HCT116 (cell line): Measurements from ENCODE around the gene TCF7. TPM values are rescaled to one million over a fixed set of nuclear protein-coding genes. Genes with fewer than 3 reads are reported as not detected.

Experiments used
- ATAC-seq: fragments of 200-7000 bp; cut with Tn5 transposase; 2 replicates; pipeline ENCODE4 v1.9.1; 2020; ENCODE audit warnings: mild to moderate bottlenecking, moderate library complexity
- BruUV-seq: library from RNA; stranded (reverse); fragments of 400-500 nt; replicated peaks from 2 replicates; lab custom pipeline; 2021; lab: Mats Ljungman, UMichigan
- CTCF ChIA-PET: fragments of 300-600 bp; sonication (Branson Sonifier 250); formaldehyde crosslinking; loops from one replicate; lab custom pipeline; 2021; ENCODE audit warnings: antibody characterized with exemption; lab: Charles Lee
- POLR2A ChIA-PET: fragments of 300-600, 350-600 bp; sonication (Branson Sonifier 250); formaldehyde crosslinking; loops from one replicate; lab custom pipeline; 2021; ENCODE audit warnings: antibody characterized with exemption; lab: Charles Lee
- RAD21 ChIA-PET, 2 experiments: fragments of 300-600 bp; sonication (Branson Sonifier 250); formaldehyde crosslinking; loops; one replicate each; lab custom pipeline; 2023; ENCODE audit warnings: low total read pairs in 2 of 2; ENCODE audit not compliant: uncharacterized antibody in 2 of 2, unreplicated experiment in 2 of 2, low non-redundant PET in 1 of 2; lab: Charles Lee
- DNase-seq: peaks from one replicate; pipeline ENCODE4 v3.0.0-alpha.2; 2010; ENCODE audit warnings: low read depth, low spot score
- H2AFZ ChIP-seq: fragments of 200-600 bp; shearing (Covaris generic), sonication (generic); 2 replicates; pipeline ENCODE4 v1.6.1; 2017; ENCODE audit warnings: low read depth, mixed run types, mixed read lengths, antibody characterized with exemption, low read length; ENCODE audit not compliant: poor library complexity, severe bottlenecking
- H3K27ac ChIP-seq: 2 replicates; pipeline ENCODE4 v1.5.1; 2012; ENCODE audit warnings: low read depth, low read length
- H3K27me3 ChIP-seq: fragments of 200-600 bp; sonication (generic); 2 replicates; pipeline ENCODE4 v1.6.1; 2016; ENCODE audit warnings: mixed run types, low read length, mixed read lengths; ENCODE audit not compliant: insufficient read depth
- H3K36me3 ChIP-seq, 2 experiments: fragments of 200-500 bp in 1 of 2; fragments of 200-600 bp in 1 of 2; sonication (Bioruptor generic) in 1 of 2; sonication (generic) in 1 of 2; 2 replicates each; pipeline versions ENCODE4 v1.5.1 to v1.6.1; 2014 to 2016; ENCODE audit warnings: low read length in 2 of 2, inconsistent platforms in 1 of 2, mixed read lengths in 1 of 2, mixed run types in 1 of 2; ENCODE audit not compliant: insufficient read depth in 2 of 2, control insufficient read depth in 1 of 2
- H3K4me1 ChIP-seq, 2 experiments: fragments of 200-600 bp in 1 of 2; sonication (generic) in 1 of 2; 2 replicates each; pipeline versions ENCODE4 v1.5.1 to v1.6.1; 2012 to 2017; ENCODE audit warnings: low read length in 2 of 2, inconsistent platforms in 1 of 2, mild to moderate bottlenecking in 1 of 2, mixed read lengths in 1 of 2, mixed run types in 1 of 2, moderate library complexity in 1 of 2; ENCODE audit not compliant: insufficient read depth in 2 of 2, control insufficient read depth in 1 of 2
- H3K4me2 ChIP-seq: fragments of 200-600 bp; sonication (generic); 2 replicates; pipeline ENCODE4 v1.6.1; 2017; ENCODE audit warnings: mixed run types, low read length, mixed read lengths
- H3K4me3 ChIP-seq, 2 experiments: fragments of 200-600 bp in 1 of 2; sonication (generic) in 1 of 2; replicated peaks in 1 of 2; 2 replicates each; pipeline ENCODE4 v1.5.1; 2011 to 2016; ENCODE audit warnings: low read length in 2 of 2, control low read depth in 1 of 2, low read depth in 1 of 2, mild to moderate bottlenecking in 1 of 2, mixed read lengths in 1 of 2, mixed run types in 1 of 2
- H3K79me2 ChIP-seq: fragments of 200-600 bp; sonication (generic); 2 replicates; pipeline ENCODE4 v1.6.1; 2017; ENCODE audit warnings: mild to moderate bottlenecking, mixed run types, low read length, moderate library complexity, mixed read lengths; ENCODE audit not compliant: insufficient read depth
- H3K9ac ChIP-seq: fragments of 200-600 bp; sonication (generic); 2 replicates; pipeline ENCODE4 v1.6.1; 2016; ENCODE audit warnings: low read length, mixed read lengths
- H3K9me2 ChIP-seq: fragments of 200-600 bp; sonication (generic), shearing (Covaris generic); 2 replicates; pipeline ENCODE4 v1.6.1; 2017; ENCODE audit warnings: mixed run types, mild to moderate bottlenecking, moderate library complexity; ENCODE audit not compliant: insufficient read depth
- H3K9me3 ChIP-seq, 2 experiments: fragments of 200-500 bp in 1 of 2; fragments of 200-600 bp in 1 of 2; sonication (Bioruptor generic) in 1 of 2; sonication (generic) in 1 of 2; 2 replicates each; pipeline ENCODE4 v1.6.1; 2014 to 2017; ENCODE audit warnings: low read length in 2 of 2, mixed read lengths in 2 of 2, inconsistent platforms in 1 of 2, low read depth in 1 of 2, mild to moderate bottlenecking in 1 of 2, mixed run types in 1 of 2, moderate library complexity in 1 of 2; ENCODE audit not compliant: control insufficient read depth in 1 of 2, insufficient read depth in 1 of 2
- H4K20me1 ChIP-seq: fragments of 200-600 bp; sonication (generic), shearing (Covaris generic); 2 replicates; pipeline ENCODE4 v1.6.1; 2017; ENCODE audit warnings: mixed run types, mild to moderate bottlenecking, moderate library complexity; ENCODE audit not compliant: insufficient read depth
- EGR1 ChIP-seq: IDR thresholded peaks from 2 replicates; pipeline ENCODE4 v1.6.1; 2012; ENCODE audit warnings: low read depth
- ELF1 ChIP-seq: IDR thresholded peaks from 2 replicates; pipeline ENCODE4 v1.6.1; 2012; ENCODE audit warnings: low read depth, borderline replicate concordance
- EZH2phosphoT487 ChIP-seq: fragments of 200-600 bp; IDR thresholded peaks from 2 replicates; pipeline ENCODE4 v1.6.1; 2018; ENCODE audit warnings: antibody characterized with exemption, borderline replicate concordance
- JUND ChIP-seq: IDR thresholded peaks from 2 replicates; pipeline ENCODE4 v1.6.1; 2012
- SP1 ChIP-seq: IDR thresholded peaks from 2 replicates; pipeline ENCODE4 v1.6.1; 2012; ENCODE audit warnings: low read depth
- SRF ChIP-seq: IDR thresholded peaks from 2 replicates; pipeline ENCODE4 v1.6.1; 2012; ENCODE audit warnings: low read depth
- TCF7L2 ChIP-seq: IDR thresholded peaks from 2 replicates; pipeline ENCODE4 v1.7.0; 2011; ENCODE audit warnings: borderline replicate concordance, inconsistent platforms; ENCODE audit not compliant: insufficient read depth, insufficient read length; ENCODE audit errors: extremely low read depth
- intact Hi-C: fragments of 100-400 bp; cut with micrococcal nuclease; formaldehyde crosslinking; loops from 2 replicates; pipeline ENCODE4 v1.10.0; 2022
- total RNA-seq: library from RNA; stranded (reverse); gene quantifications from one replicate; pipeline ENCODE4 v1.2.1, GENCODE V29; 2021; ENCODE audit not compliant: unreplicated experiment
- TF ChIP-seq, protein P1 (sequence below): IDR thresholded peaks from 2 replicates; pipeline ENCODE4 v1.6.1; 2012; ENCODE audit warnings: low read depth
- TF ChIP-seq, protein P2 (sequence below), 3 experiments: fragments of 200-600 bp in 1 of 3; sonication (generic) in 1 of 3; IDR thresholded peaks in 2 of 3; conservative IDR thresholded peaks in 1 of 3; 2 replicates each; pipeline ENCODE4 v1.5.1; 2012 to 2017; ENCODE audit warnings: low read depth in 2 of 3, low read length in 2 of 3, antibody characterized with exemption in 1 of 3, borderline replicate concordance in 1 of 3, control low read depth in 1 of 3, mild to moderate bottlenecking in 1 of 3, mixed read lengths in 1 of 3, mixed run types in 1 of 3, moderate library complexity in 1 of 3; ENCODE audit not compliant: insufficient read depth in 1 of 3
- TF ChIP-seq, protein P3 (sequence below): IDR thresholded peaks from 2 replicates; pipeline ENCODE4 v1.6.1; 2012

TCF7 gene
- total RNA-seq, 1 experiment from 2014 or later: 17.8 TPM

DNA sequence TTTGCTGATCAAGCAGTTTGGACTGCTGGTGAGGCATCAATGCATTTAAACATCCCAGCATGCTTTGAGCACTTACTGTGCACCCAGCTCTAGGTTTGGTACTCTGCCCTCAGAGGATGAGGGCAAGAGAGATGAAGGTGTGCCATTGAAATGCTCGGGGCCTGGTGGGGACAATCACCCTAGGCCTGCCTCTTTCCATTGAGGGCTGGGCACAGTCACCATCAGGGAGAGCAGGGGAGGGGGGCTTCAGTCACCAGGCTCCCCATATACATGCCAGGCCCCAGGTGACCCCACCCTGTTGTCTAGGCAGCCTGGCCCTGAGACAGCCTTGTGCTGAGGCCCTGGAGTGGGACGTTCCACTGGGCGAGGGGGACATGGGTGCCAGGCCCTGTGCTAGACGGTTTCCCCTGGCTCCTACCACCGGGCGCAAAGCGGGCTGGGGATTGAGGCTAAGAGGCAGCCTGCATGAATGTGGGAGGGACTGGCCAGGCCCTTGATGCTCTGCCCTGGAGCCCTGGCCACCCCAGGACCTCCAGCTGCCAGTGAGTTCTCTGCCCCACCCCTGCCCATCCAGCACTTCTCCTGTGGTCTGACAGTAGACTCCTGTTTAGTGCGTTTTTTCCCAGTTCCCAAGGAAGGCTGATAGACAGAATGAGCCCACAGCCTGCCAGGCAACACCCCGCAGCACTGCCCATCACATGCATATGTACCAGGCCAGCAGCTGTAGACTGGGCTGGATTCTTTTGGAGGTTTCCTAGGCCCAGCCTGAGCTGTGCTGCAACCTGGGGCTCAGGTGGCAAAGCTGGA, 18.9 kb downstream of the TCF7 start:
- Histone ChIP-seq H3K36me3 (peaks cover 0 to 8% of the 10 kb centered on the region in 2 experiments; a peak in 3 of 4 replicates), H3K4me1 (peaks cover 0 to 3% of the 10 kb centered on the region in 2 experiments; a peak in 1 of 4 replicates), H4K20me1 (no peaks in the 10 kb centered on the region), H3K27ac (no peak overlapping the region), H2AFZ (no peak overlapping the region), H3K4me3 (no peak overlapping the region), H3K9me2 (no peaks in the 10 kb centered on the region), H3K4me2 (no peak overlapping the region), H3K9me3 (no peaks in the 10 kb centered on the region), H3K9ac (no peak overlapping the region), H3K79me2 (0 out of 2 replicates have a peak, but pooled peaks cover 1% of the 10 kb centered on the region), H3K27me3 (no peaks in the 10 kb centered on the region)
- BruUV-seq: no TSS peak
- no peak for DNase-seq
- ChIA-PET CTCF (interaction anchor here (1.3 kb wide), 1 partner anchor 8 kb away, joined by 3 read pairs; no protein-coding TSS in a partner anchor), POLR2A (no interaction called here), RAD21 (no interaction called here)
- TF ChIP-seq, protein P1, sequence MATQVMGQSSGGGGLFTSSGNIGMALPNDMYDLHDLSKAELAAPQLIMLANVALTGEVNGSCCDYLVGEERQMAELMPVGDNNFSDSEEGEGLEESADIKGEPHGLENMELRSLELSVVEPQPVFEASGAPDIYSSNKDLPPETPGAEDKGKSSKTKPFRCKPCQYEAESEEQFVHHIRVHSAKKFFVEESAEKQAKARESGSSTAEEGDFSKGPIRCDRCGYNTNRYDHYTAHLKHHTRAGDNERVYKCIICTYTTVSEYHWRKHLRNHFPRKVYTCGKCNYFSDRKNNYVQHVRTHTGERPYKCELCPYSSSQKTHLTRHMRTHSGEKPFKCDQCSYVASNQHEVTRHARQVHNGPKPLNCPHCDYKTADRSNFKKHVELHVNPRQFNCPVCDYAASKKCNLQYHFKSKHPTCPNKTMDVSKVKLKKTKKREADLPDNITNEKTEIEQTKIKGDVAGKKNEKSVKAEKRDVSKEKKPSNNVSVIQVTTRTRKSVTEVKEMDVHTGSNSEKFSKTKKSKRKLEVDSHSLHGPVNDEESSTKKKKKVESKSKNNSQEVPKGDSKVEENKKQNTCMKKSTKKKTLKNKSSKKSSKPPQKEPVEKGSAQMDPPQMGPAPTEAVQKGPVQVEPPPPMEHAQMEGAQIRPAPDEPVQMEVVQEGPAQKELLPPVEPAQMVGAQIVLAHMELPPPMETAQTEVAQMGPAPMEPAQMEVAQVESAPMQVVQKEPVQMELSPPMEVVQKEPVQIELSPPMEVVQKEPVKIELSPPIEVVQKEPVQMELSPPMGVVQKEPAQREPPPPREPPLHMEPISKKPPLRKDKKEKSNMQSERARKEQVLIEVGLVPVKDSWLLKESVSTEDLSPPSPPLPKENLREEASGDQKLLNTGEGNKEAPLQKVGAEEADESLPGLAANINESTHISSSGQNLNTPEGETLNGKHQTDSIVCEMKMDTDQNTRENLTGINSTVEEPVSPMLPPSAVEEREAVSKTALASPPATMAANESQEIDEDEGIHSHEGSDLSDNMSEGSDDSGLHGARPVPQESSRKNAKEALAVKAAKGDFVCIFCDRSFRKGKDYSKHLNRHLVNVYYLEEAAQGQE: no peak
- TF ChIP-seq EZH2phosphoT487: no peak
- TF ChIP-seq, protein P2, sequence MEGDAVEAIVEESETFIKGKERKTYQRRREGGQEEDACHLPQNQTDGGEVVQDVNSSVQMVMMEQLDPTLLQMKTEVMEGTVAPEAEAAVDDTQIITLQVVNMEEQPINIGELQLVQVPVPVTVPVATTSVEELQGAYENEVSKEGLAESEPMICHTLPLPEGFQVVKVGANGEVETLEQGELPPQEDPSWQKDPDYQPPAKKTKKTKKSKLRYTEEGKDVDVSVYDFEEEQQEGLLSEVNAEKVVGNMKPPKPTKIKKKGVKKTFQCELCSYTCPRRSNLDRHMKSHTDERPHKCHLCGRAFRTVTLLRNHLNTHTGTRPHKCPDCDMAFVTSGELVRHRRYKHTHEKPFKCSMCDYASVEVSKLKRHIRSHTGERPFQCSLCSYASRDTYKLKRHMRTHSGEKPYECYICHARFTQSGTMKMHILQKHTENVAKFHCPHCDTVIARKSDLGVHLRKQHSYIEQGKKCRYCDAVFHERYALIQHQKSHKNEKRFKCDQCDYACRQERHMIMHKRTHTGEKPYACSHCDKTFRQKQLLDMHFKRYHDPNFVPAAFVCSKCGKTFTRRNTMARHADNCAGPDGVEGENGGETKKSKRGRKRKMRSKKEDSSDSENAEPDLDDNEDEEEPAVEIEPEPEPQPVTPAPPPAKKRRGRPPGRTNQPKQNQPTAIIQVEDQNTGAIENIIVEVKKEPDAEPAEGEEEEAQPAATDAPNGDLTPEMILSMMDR (IDR thresholded peaks at IDR 0.05 in 2 of 3, conservative IDR thresholded peaks at IDR 0.05 in 1 of 3; ENCODE audit: borderline replicate concordance in 1 of 3, insufficient read depth in 1 of 3, low read depth in 2 of 3, low read length in 2 of 3): no peak
- TF ChIP-seq EGR1: no peak
- TF ChIP-seq ELF1: no peak
- no peak for TF ChIP-seq SP1
- TF ChIP-seq, protein P3, sequence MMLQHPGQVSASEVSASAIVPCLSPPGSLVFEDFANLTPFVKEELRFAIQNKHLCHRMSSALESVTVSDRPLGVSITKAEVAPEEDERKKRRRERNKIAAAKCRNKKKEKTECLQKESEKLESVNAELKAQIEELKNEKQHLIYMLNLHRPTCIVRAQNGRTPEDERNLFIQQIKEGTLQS: no peak
- no peak for TF ChIP-seq SRF
- TF ChIP-seq TCF7L2: no peak
- no peak for TF ChIP-seq JUND
- no peak for ATAC-seq
- intact Hi-C loops: no loop called here
